Lung (tissue), 16 donors: ENCODE results near the gene IL18. TPM values are rescaled to one million over a fixed set of nuclear protein-coding genes. Genes with fewer than 3 reads are reported as not detected.

Source experiments
- ATAC-seq: fragments of 200-7000 bp; cut with Tn5 transposase; one replicate; pipeline ENCODE4 v1.9.1; 2020; ENCODE audit warnings: moderate number of reproducible peaks; ENCODE audit not compliant: insufficient read depth, low FRiP score
- DNase-seq, 3 donors: peaks; one replicate each; pipeline ENCODE4 v3.0.0-alpha.2; 2013 to 2017
- H3K27ac ChIP-seq, 2 donors: one replicate each; pipeline ENCODE4 v1.5.1; 2013; ENCODE audit warnings: mild to moderate bottlenecking in 2 of 2, moderate library complexity in 2 of 2, control low read depth in 1 of 2, inconsistent platforms in 1 of 2, low read depth in 1 of 2, low read length in 1 of 2
- H3K27me3 ChIP-seq, 3 donors: one replicate each; pipeline ENCODE4 v1.5.1; 2013; ENCODE audit warnings: low read length in 2 of 3; ENCODE audit not compliant: control insufficient read depth in 3 of 3, insufficient read depth in 3 of 3
- H3K36me3 ChIP-seq, 4 donors: one replicate each; pipeline ENCODE4 v1.5.1; 2013; ENCODE audit warnings: low read length in 4 of 4, mild to moderate bottlenecking in 1 of 4, moderate library complexity in 1 of 4; ENCODE audit not compliant: control insufficient read depth in 4 of 4, insufficient read depth in 4 of 4
- H3K4me1 ChIP-seq, 5 donors: one replicate each; pipeline ENCODE4 v1.5.1; 2013; ENCODE audit warnings: low read length in 5 of 5, mild to moderate bottlenecking in 2 of 5, moderate library complexity in 1 of 5; ENCODE audit not compliant: control insufficient read depth in 5 of 5, insufficient read depth in 5 of 5
- H3K4me3 ChIP-seq: one replicate; pipeline ENCODE4 v1.5.1; 2013; ENCODE audit warnings: mild to moderate bottlenecking, control low read depth, moderate library complexity
- H3K9ac ChIP-seq, 2 donors: one replicate each; pipeline ENCODE4 v1.5.1; 2013; ENCODE audit warnings: low read length in 2 of 2, control low read depth in 1 of 2; ENCODE audit not compliant: insufficient read depth in 1 of 2
- H3K9me3 ChIP-seq, 4 donors: one replicate each; pipeline ENCODE4 v1.5.1; 2013; ENCODE audit warnings: low read length in 3 of 4, mild to moderate bottlenecking in 1 of 4, moderate library complexity in 1 of 4; ENCODE audit not compliant: control insufficient read depth in 4 of 4, insufficient read depth in 3 of 4
- CTCF ChIP-seq: IDR thresholded peaks from 2 replicates; pipeline ENCODE4 v1.5.1; 2012; ENCODE audit warnings: mild to moderate bottlenecking; ENCODE audit errors: control extremely low read depth, extremely low read depth
- WGBS, 2 donors: extraction: QIAGEN DNeasy Blood & Tissue Kit; methylation state at CpG; one replicate each; pipeline ENCODE4 v1.1.7; 2013; 5-methylcytosine and 5-hydroxymethylcytosine counted together
- long read RNA-seq, 5 donors: transcript quantifications; one replicate each; lab custom pipeline, GENCODE V29; 2026
- polyA plus RNA-seq, 2 donors: library from polyadenylated mRNA; stranded (reverse); fragments of 200-250 nt; gene quantifications; one replicate each; pipeline ENCODE4 v1.2.1, GENCODE V29; 2013
- total RNA-seq, 2 donors: library from RNA; depleted of rRNA in 1 of 2; stranded (reverse); fragments of >200 nt in 1 of 2; gene quantifications; one replicate each; pipeline ENCODE4 v1.2.1, GENCODE V29; 2014 to 2021
- donor health status: control.
- donor health status: control.
- donor health status: Bipolar disorder and iron deficiency.
- donor health status: healthy.
- donor health status: DM: yes; HTN: yes; CAD: no.

The IL18 gene
- total RNA-seq (10 to 100 TPM; 23.7 to 24.5 TPM), polyA plus RNA-seq (10 to 100 TPM; 29.6 to 88.9 TPM)
- long read RNA-seq, donor 1, result 0 reads
- long read RNA-seq, donor 2, result 0 reads
- long read RNA-seq, donor 3, result 0 reads
- long read RNA-seq, donor 4, result 0 reads
- long read RNA-seq, donor 5, result 0 reads

DNA sequence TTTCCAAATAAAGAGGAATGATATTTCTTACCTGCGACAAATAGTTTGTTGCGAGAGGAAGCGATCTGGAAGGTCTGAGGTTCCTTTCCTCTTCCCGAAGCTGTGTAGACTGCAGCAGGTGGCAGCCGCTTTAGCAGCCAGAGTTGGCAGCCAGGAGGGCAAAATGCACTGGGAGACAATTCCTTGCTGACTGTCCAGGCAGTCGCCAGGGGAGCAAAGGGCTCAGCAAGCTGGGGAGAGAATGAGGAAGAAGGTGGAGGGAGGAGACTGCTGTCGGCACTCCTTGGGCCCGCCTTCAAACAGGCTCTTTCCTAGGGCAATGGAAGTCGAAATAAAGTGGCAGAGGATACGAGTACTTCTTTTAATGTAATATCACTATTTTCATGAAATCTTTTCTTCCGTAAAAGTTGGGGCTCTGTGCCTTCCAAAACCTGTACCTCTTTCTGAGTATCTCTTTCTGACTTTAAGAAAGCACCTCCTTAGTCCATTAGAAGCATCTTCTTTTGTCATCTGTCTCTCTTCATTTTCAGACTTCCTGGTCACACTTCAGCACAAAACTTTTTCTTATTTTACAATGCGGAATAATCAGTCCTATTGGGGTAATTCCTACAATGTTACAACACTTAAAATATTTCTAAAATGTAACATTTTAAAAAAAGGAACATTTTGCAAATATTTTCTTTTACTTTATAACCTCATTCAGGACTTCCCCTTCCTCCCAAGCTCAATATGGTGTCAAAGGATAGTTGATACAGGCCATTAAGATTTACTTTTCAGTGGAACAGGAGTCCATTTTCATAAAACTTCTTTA, at the start of gene IL18:
TSS of gene IL18 (minus strand) at position 220 of the 811 bp plus-strand sequence. CDS start 9,041 bp downstream, outside the sequence.
- peak; percentile 68 for ATAC-seq
- 33 to 39% methylated on average over 12 of the region's 12 CpGs for WGBS, 2 donors
- Histone ChIP-seq H3K4me3 (no peak within 1 kb of the TSS), H3K27ac (peak within 1 kb of the TSS in 1 of 2 donors; percentile 91), H3K36me3 (no peaks in the 10 kb centered on the region), H3K4me1 (peaks cover 0 to 6% (median 0%) of the 10 kb centered on the region in 5 donors), H3K9ac (no peak within 1 kb of the TSS), H3K27me3 (no peaks in the 10 kb centered on the region), H3K9me3 (no peaks in the 10 kb centered on the region)
- TF ChIP-seq CTCF, result no peak
- no peak for DNase-seq

- Histone ChIP-seq H3K9ac (no peak overlapping the region), H3K27me3 (no peaks in the 10 kb centered on the region), H3K9me3 (no peaks in the 10 kb centered on the region), H3K4me1 (peaks cover 0 to 10% (median 6%) of the 10 kb centered on the region in 5 donors), H3K4me3 (no peak overlapping the region), H3K36me3 (peaks cover 0 to 3% (median 0%) of the 10 kb centered on the region in 4 donors), H3K27ac (no peak overlapping the region)
- ATAC-seq (no peak), DNase-seq (no peak)
- no peak for TF ChIP-seq CTCF
These were observed 48.8 kb upstream of the IL18 start for GRCh38 chr11:112212710-112213109.

- Histone ChIP-seq H3K36me3 (peaks cover 0 to 3% (median 0%) of the 10 kb centered on the region in 4 donors), H3K4me1 (peaks cover 0 to 10% (median 6%) of the 10 kb centered on the region in 5 donors), H3K9me3 (no peaks in the 10 kb centered on the region), H3K9ac (no peak overlapping the region), H3K4me3 (no peak overlapping the region), H3K27me3 (no peaks in the 10 kb centered on the region), H3K27ac (no peak overlapping the region)
- no peak for TF ChIP-seq CTCF
- DNase-seq, result no peak
- ATAC-seq, result no peak
- 92 to 96% methylated on average over 3 of the region's 3 CpGs for WGBS, 2 donors
These were observed 48.4 kb upstream of the IL18 start for GRCh38 chr11:112212290-112212689.
